ENCODE data around the gene TRIM23. TPM values are rescaled to one million over a fixed set of nuclear protein-coding genes. Genes with fewer than 3 reads are reported as not detected.
A peak's percentile ranks its signal among the peaks of the same experiment; 100 is the strongest.

The TRIM23 gene
- total and polyA plus RNA-seq, 8 donors: 0.87 to 37.3 (median 2.9) TPM

GRCh38 chr5:65570598-65571226 is 53.4 kb downstream of the TRIM23 start:
- no peak overlapping the region for H3K4me3 ChIP-seq
- intact Hi-C loops (cut with DNase I; ENCODE audit: low total_unique reads): no loop called here
- 91 to 97% (median 92%) methylated on average over 2 of the region's 2 CpGs for WGBS, 5 donors
- H3K27me3 ChIP-seq: no peaks in the 10 kb centered on the region
- H3K36me3 ChIP-seq: peaks cover 0 to 78% (median 67%) of the 10 kb centered on the region in 4 donors
- TF ChIP-seq EP300 (IDR thresholded peaks at IDR 0.05) (no peak), POLR2A (IDR thresholded peaks at IDR 0.05) (no peak), POLR2AphosphoS5 (IDR thresholded peaks at IDR 0.05) (no peak), CTCF (IDR thresholded peaks at IDR 0.05) (no peak)
- no peak overlapping the region for H3K27ac ChIP-seq
- no peak for DNase-seq
- no peaks in the 10 kb centered on the region for H3K9me3 ChIP-seq
- peaks cover 0 to 12% (median 4%) of the 10 kb centered on the region in 4 donors for H3K4me1 ChIP-seq

GRCh38 chr5:65566505-65566904 is 57.6 kb downstream of the TRIM23 start:
- intact Hi-C loops (cut with DNase I; ENCODE audit: low total_unique reads): no loop called here
- 78 to 93% (median 85%) methylated on average over 5 of the region's 5 CpGs for WGBS, 5 donors
- Histone ChIP-seq H3K9me3 (no peaks in the 10 kb centered on the region), H3K36me3 (peaks cover 0 to 45% (median 36%) of the 10 kb centered on the region in 4 donors), H3K27me3 (no peaks in the 10 kb centered on the region), H3K4me1 (peaks cover 13 to 45% (median 36%) of the 10 kb centered on the region in 4 donors), H3K27ac (no peak overlapping the region), H3K4me3 (no peak overlapping the region)
- no peak for DNase-seq
- TF ChIP-seq POLR2AphosphoS5 (IDR thresholded peaks at IDR 0.05) (no peak), POLR2A (IDR thresholded peaks at IDR 0.05) (no peak), EP300 (IDR thresholded peaks at IDR 0.05) (no peak), CTCF (IDR thresholded peaks at IDR 0.05) (no peak)

- Histone ChIP-seq H3K27me3 (no peaks in the 10 kb centered on the region), H3K27ac (peak overlapping the region in 4 of 5 donors; percentile 80 to 92 (median 90)), H3K36me3 (peaks cover 0 to 19% (median 16%) of the 10 kb centered on the region in 4 donors), H3K4me3 (peak overlapping the region; percentile 67 to 99 (median 83)), H3K4me1 (peaks cover 13 to 45% (median 36%) of the 10 kb centered on the region in 4 donors), H3K9me3 (no peaks in the 10 kb centered on the region)
- 2 to 8% (median 4%) methylated on average over 11 of the region's 11 CpGs for WGBS, 5 donors
- peak in 1 of 2 donors; percentile 12 for DNase-seq
- TF ChIP-seq POLR2A (IDR thresholded peaks at IDR 0.05) (no peak), POLR2AphosphoS5 (IDR thresholded peaks at IDR 0.05) (no peak), EP300 (IDR thresholded peaks at IDR 0.05) (no peak), CTCF (IDR thresholded peaks at IDR 0.05) (no peak)
- intact Hi-C loops (cut with DNase I; ENCODE audit: low total_unique reads): no loop called here
Measured at GRCh38 chr5:65563777-65564176, 60.4 kb downstream of the TRIM23 start.

- peak within 1 kb of the TSS; percentile 67 to 99 (median 83) for H3K4me3 ChIP-seq
- DNase-seq: peak; percentile 95 to 98
- no peaks in the 10 kb centered on the region for H3K27me3 ChIP-seq
- 0 to 1% (median 0%) methylated on average over 32 to 54 of the region's 54 CpGs for WGBS, 5 donors
- TF ChIP-seq CTCF (IDR thresholded peaks at IDR 0.05) (no peak), POLR2AphosphoS5 (IDR thresholded peaks at IDR 0.05) (peak; percentile 75 to 94 (median 93))
- intact Hi-C loops (cut with DNase I; ENCODE audit: low total_unique reads): no loop called here
- H3K27ac ChIP-seq: peak within 1 kb of the TSS; percentile 80 to 96 (median 90)
- H3K9me3 ChIP-seq: no peaks in the 10 kb centered on the region
- peaks cover 0 to 11% (median 9%) of the 10 kb centered on the region in 4 donors for H3K36me3 ChIP-seq
- H3K4me1 ChIP-seq: peaks cover 13 to 45% (median 36%) of the 10 kb centered on the region in 4 donors
Measured at GRCh38 chr5:65562731-65563701, 61.1 kb downstream of the TRIM23 start, which contains the start of the genes CENPK and PPWD1. TSS of gene CENPK (minus strand) at chr5:65563168. CDS start at chr5:65554907, 8,261 bp downstream. TSS of gene PPWD1 (plus strand) at chr5:65563296. CDS start at chr5:65563311, 15 bp downstream.
